GM23248 (cell line): Measurements from ENCODE around the gene PLCH1. TPM values are rescaled to one million over a fixed set of nuclear protein-coding genes. Genes with fewer than 3 reads are reported as not detected.

Experiments
- DNase-seq: peaks from one replicate; pipeline ENCODE4 v3.0.0-alpha.2; 2015
- H2AFZ ChIP-seq: fragments of 200-600 bp; sonication (generic); 2 replicates; pipeline ENCODE4 v1.6.1; 2016; ENCODE audit warnings: antibody characterized with exemption
- H3F3A ChIP-seq: fragments of 200-600 bp; sonication (generic); 2 replicates; pipeline ENCODE4 v1.6.1; 2016; ENCODE audit warnings: mild to moderate bottlenecking, antibody characterized with exemption, mixed run types; ENCODE audit not compliant: insufficient read depth
- H3K27ac ChIP-seq: fragments of 200-600 bp; sonication (generic); 2 replicates; pipeline ENCODE4 v1.5.1; 2016; ENCODE audit warnings: mild to moderate bottlenecking
- H3K27me3 ChIP-seq: fragments of 200-600 bp; sonication (generic); replicated peaks from 2 replicates; pipeline ENCODE4 v1.6.1; 2016; ENCODE audit warnings: mild to moderate bottlenecking; ENCODE audit not compliant: insufficient read depth
- H3K36me3 ChIP-seq: fragments of 200-600 bp; sonication (generic); 2 replicates; pipeline ENCODE4 v1.6.1; 2016; ENCODE audit warnings: low read depth, mild to moderate bottlenecking
- H3K4me1 ChIP-seq: fragments of 200-600 bp; sonication (generic); 2 replicates; pipeline ENCODE4 v1.6.1; 2016; ENCODE audit warnings: mild to moderate bottlenecking; ENCODE audit not compliant: insufficient read depth
- H3K4me2 ChIP-seq: fragments of 200-600 bp; sonication (generic); one replicate; pipeline ENCODE4 v1.6.1; 2016; ENCODE audit warnings: mild to moderate bottlenecking; ENCODE audit not compliant: unreplicated experiment
- H3K4me3 ChIP-seq: fragments of 200-600 bp; sonication (generic); 2 replicates; pipeline ENCODE4 v1.5.1; 2016; ENCODE audit warnings: mild to moderate bottlenecking
- H3K79me2 ChIP-seq: fragments of 200-600 bp; sonication (generic); 2 replicates; pipeline ENCODE4 v1.6.1; 2016; ENCODE audit warnings: mild to moderate bottlenecking; ENCODE audit not compliant: insufficient read depth
- H3K9ac ChIP-seq: fragments of 200-600 bp; sonication (generic); 2 replicates; pipeline ENCODE4 v1.6.1; 2016; ENCODE audit warnings: mild to moderate bottlenecking
- H3K9me2 ChIP-seq: fragments of 200-600 bp; sonication (generic); 2 replicates; pipeline ENCODE4 v1.6.1; 2016; ENCODE audit warnings: mixed run types, mild to moderate bottlenecking, moderate library complexity; ENCODE audit not compliant: insufficient read depth
- H3K9me3 ChIP-seq: fragments of 200-600 bp; sonication (generic); one replicate; pipeline ENCODE4 v1.6.1; 2017; ENCODE audit warnings: low read depth
- H4K20me1 ChIP-seq: fragments of 200-600 bp; sonication (generic); 2 replicates; pipeline ENCODE4 v1.6.0; 2016; ENCODE audit not compliant: insufficient read depth
- EZH2 ChIP-seq: fragments of 200-600 bp; sonication (generic); IDR thresholded peaks from 2 replicates; pipeline ENCODE4 v1.6.1; 2018; ENCODE audit warnings: antibody characterized with exemption, mild to moderate bottlenecking; ENCODE audit not compliant: insufficient read depth, poor library complexity, severe bottlenecking
- EZH2phosphoT487 ChIP-seq: fragments of 200-600 bp; sonication (generic); IDR thresholded peaks from 2 replicates; pipeline ENCODE4 v1.6.1; 2018; ENCODE audit warnings: antibody characterized with exemption, moderate library complexity, mild to moderate bottlenecking, low read depth; ENCODE audit not compliant: insufficient read depth
- WGBS, 2 experiments: methylation state at CpG; one replicate each; pipeline ENCODE4 v1.1.6; 2015 to 2017; ENCODE audit warnings: low lambda C conversion rate in 2 of 2, low coverage in 1 of 2; ENCODE audit errors: missing lambda C conversion rate in 2 of 2; 5-methylcytosine and 5-hydroxymethylcytosine counted together
- in situ Hi-C: fragments of 300-500 bp; cut with MboI; formaldehyde crosslinking; loops from 2 replicates; pipeline ENCODE4 v1.15.0; 2020
- polyA plus RNA-seq: library from polyadenylated mRNA; unstranded; fragments of >200 nt; fragmentation: Nextera tagmentation; extraction: Ambion mirVana; gene quantifications from 2 replicates; pipeline ENCODE4 v1.2.1, GENCODE V29; 2016
- total RNA-seq: library from RNA; depleted of rRNA; stranded (reverse); fragments of >200 nt; shearing (Covaris generic); gene quantifications from 2 replicates; pipeline ENCODE4 v1.2.3, GENCODE V29; 2014

PLCH1 gene
- total and polyA plus RNA-seq, 2 experiments from 2014 or later: not detected

GRCh38 chr3:155739154-155739553, 5.7 kb downstream of the PLCH1 start:
- no peaks in the 10 kb centered on the region for H3K9me3 ChIP-seq
- H3F3A ChIP-seq: no peaks in the 10 kb centered on the region
- peaks cover 23% of the 10 kb centered on the region for H3K27me3 ChIP-seq
- in situ Hi-C loops: no loop called here
- no peak overlapping the region for H2AFZ ChIP-seq
- H3K9ac ChIP-seq: no peak overlapping the region
- H3K4me3 ChIP-seq: no peak overlapping the region
- no peaks in the 10 kb centered on the region for H3K36me3 ChIP-seq
- H4K20me1 ChIP-seq: no peaks in the 10 kb centered on the region
- TF ChIP-seq EZH2phosphoT487: no peak
- TF ChIP-seq EZH2: no peak
- H3K4me1 ChIP-seq: 0 out of 2 replicates have a peak, but pooled peaks cover 3% of the 10 kb centered on the region
- peak; percentile 19 for DNase-seq
- H3K27ac ChIP-seq: no peak overlapping the region
- no peaks in the 10 kb centered on the region for H3K79me2 ChIP-seq
- 5 to 10% methylated on average over 5 of the region's 5 CpGs for WGBS, 2 experiments
- no peak overlapping the region for H3K4me2 ChIP-seq
- no peaks in the 10 kb centered on the region for H3K9me2 ChIP-seq

- H2AFZ ChIP-seq: no peak overlapping the region
- 0 out of 2 replicates have a peak, but pooled peaks cover 1% of the 10 kb centered on the region for H3K4me1 ChIP-seq
- in situ Hi-C loops: no loop called here
- no peaks in the 10 kb centered on the region for H4K20me1 ChIP-seq
- peaks cover 23% of the 10 kb centered on the region for H3K27me3 ChIP-seq
- H3K9ac ChIP-seq: no peak overlapping the region
- no peaks in the 10 kb centered on the region for H3K9me2 ChIP-seq
- WGBS, 2 experiments: 86 to 93% methylated on average over 13 of the region's 13 CpGs
- no peaks in the 10 kb centered on the region for H3F3A ChIP-seq
- no peaks in the 10 kb centered on the region for H3K9me3 ChIP-seq
- H3K4me3 ChIP-seq: no peak overlapping the region
- H3K4me2 ChIP-seq: no peak overlapping the region
- H3K27ac ChIP-seq: no peak overlapping the region
- no peak for TF ChIP-seq EZH2
- no peaks in the 10 kb centered on the region for H3K36me3 ChIP-seq
- DNase-seq: no peak
- H3K79me2 ChIP-seq: no peaks in the 10 kb centered on the region
Observed at GRCh38 chr3:155738580-155739076, 6.2 kb downstream of the PLCH1 start.

GRCh38 chr3:155737844-155738460, 6.9 kb downstream of the PLCH1 start:
- H3K27ac ChIP-seq: no peak overlapping the region
- no peak overlapping the region for H2AFZ ChIP-seq
- 79 to 87% methylated on average over 8 of the region's 8 CpGs for WGBS, 2 experiments
- in situ Hi-C loops: no loop called here
- peaks cover 19% of the 10 kb centered on the region for H3K27me3 ChIP-seq
- H3K9me3 ChIP-seq: no peaks in the 10 kb centered on the region
- no peak overlapping the region for H3K4me3 ChIP-seq
- no peaks in the 10 kb centered on the region for H3K4me1 ChIP-seq
- H3K9me2 ChIP-seq: no peaks in the 10 kb centered on the region
- no peaks in the 10 kb centered on the region for H4K20me1 ChIP-seq
- no peak for TF ChIP-seq EZH2
- no peak for TF ChIP-seq EZH2phosphoT487
- H3K79me2 ChIP-seq: no peaks in the 10 kb centered on the region
- H3K4me2 ChIP-seq: no peak overlapping the region
- no peak for DNase-seq
- H3K9ac ChIP-seq: no peak overlapping the region
- H3K36me3 ChIP-seq: no peaks in the 10 kb centered on the region
- no peaks in the 10 kb centered on the region for H3F3A ChIP-seq

- Histone ChIP-seq H3K4me3 (no peak overlapping the region), H3K9me2 (no peaks in the 10 kb centered on the region), H3K4me1 (no peaks in the 10 kb centered on the region), H3K27ac (no peak overlapping the region), H3K79me2 (no peaks in the 10 kb centered on the region), H4K20me1 (no peaks in the 10 kb centered on the region), H3K27me3 (peaks cover 5% of the 10 kb centered on the region; the same call in 1 of the 2 replicates), H3F3A (no peaks in the 10 kb centered on the region), H3K36me3 (no peaks in the 10 kb centered on the region), H3K9ac (no peak overlapping the region), H2AFZ (no peak overlapping the region), H3K4me2 (no peak overlapping the region), H3K9me3 (no peaks in the 10 kb centered on the region)
- in situ Hi-C loops: no loop called here
- no peak for DNase-seq
- TF ChIP-seq EZH2phosphoT487 (no peak), EZH2 (no peak)
- 40 to 44% methylated on average over 4 of the region's 4 CpGs for WGBS, 2 experiments
Observed at GRCh38 chr3:155736381-155736780, 8.5 kb downstream of the PLCH1 start.

- Histone ChIP-seq H4K20me1 (no peaks in the 10 kb centered on the region), H2AFZ (no peak overlapping the region), H3K79me2 (no peaks in the 10 kb centered on the region), H3K9me2 (no peaks in the 10 kb centered on the region), H3K9ac (no peak overlapping the region), H3K36me3 (no peaks in the 10 kb centered on the region), H3K27ac (no peak overlapping the region), H3F3A (no peaks in the 10 kb centered on the region), H3K4me1 (no peaks in the 10 kb centered on the region), H3K9me3 (no peaks in the 10 kb centered on the region), H3K27me3 (no peaks in the 10 kb centered on the region), H3K4me3 (no peak overlapping the region), H3K4me2 (no peak overlapping the region)
- WGBS, 2 experiments: 50 to 59% methylated on average over 2 of the region's 2 CpGs
- DNase-seq: no peak
- in situ Hi-C loops: no loop called here
- TF ChIP-seq EZH2: no peak
- no peak for TF ChIP-seq EZH2phosphoT487
Observed at GRCh38 chr3:155730843-155731242, 14.0 kb downstream of the PLCH1 start.
